Gastrocnemius medialis (tissue), 4 donors: ENCODE data around the gene TWF1.

ENCODE experiments used
- POLR2A ChIP-seq, 2 donors: fragments of 450-650 bp; IDR thresholded peaks; one replicate each; pipeline ENCODE4 v1.6.1; 2017; ENCODE audit warnings: antibody characterized with exemption in 2 of 2, mild to moderate bottlenecking in 2 of 2, moderate library complexity in 2 of 2
- TF ChIP-seq, protein P1 (sequence below), 5 experiments: fragments of 450-650 bp in 3 of 5; fragments of 200-600 bp in 2 of 5; sonication (generic) in 2 of 5; IDR thresholded peaks in 4 of 5; conservative IDR thresholded peaks in 1 of 5; 1 replicate in 4 of 5; 2 replicates in 1 of 5; pipeline ENCODE4 v1.5.1; 2016 to 2019; ENCODE audit warnings: antibody characterized with exemption in 5 of 5, mild to moderate bottlenecking in 3 of 5, moderate library complexity in 3 of 5

DNA sequence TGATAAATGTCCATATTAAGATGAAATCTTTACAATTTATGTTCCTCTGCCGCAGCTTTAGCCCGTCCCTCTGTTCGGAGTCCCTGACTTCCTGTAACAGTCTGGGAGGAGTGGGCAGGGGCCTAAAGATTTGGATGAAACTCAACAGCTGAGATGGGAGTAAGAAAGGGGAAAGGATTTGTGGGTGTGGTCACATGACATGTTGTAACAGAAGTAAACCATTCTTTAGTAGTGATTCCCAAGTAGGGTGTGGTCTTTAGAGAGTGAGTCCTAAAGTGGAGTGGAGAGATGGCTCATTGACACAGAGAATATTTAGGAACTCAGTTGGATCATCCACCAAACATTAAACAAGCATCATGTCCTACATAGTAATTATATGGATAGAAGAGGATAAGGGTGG lies 42.7 kb upstream of the TWF1 start:
- TF ChIP-seq POLR2A (IDR thresholded peaks at IDR 0.05), result no peak
- TF ChIP-seq, protein P1, sequence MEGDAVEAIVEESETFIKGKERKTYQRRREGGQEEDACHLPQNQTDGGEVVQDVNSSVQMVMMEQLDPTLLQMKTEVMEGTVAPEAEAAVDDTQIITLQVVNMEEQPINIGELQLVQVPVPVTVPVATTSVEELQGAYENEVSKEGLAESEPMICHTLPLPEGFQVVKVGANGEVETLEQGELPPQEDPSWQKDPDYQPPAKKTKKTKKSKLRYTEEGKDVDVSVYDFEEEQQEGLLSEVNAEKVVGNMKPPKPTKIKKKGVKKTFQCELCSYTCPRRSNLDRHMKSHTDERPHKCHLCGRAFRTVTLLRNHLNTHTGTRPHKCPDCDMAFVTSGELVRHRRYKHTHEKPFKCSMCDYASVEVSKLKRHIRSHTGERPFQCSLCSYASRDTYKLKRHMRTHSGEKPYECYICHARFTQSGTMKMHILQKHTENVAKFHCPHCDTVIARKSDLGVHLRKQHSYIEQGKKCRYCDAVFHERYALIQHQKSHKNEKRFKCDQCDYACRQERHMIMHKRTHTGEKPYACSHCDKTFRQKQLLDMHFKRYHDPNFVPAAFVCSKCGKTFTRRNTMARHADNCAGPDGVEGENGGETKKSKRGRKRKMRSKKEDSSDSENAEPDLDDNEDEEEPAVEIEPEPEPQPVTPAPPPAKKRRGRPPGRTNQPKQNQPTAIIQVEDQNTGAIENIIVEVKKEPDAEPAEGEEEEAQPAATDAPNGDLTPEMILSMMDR (IDR thresholded peaks at IDR 0.05 in 4 of 5, conservative IDR thresholded peaks at IDR 0.05 in 1 of 5), result no peak
